GM12878 (cell line): ENCODE measurements around the gene THSD8. TPM values are rescaled to one million over a fixed set of nuclear protein-coding genes. Genes with fewer than 3 reads are reported as not detected.

ENCODE experiments used
- E4F1 ChIP-seq: fragments of 450-650 bp; IDR thresholded peaks from 2 replicates; pipeline ENCODE4 v1.6.1; 2018; ENCODE audit warnings: borderline replicate concordance, mild to moderate bottlenecking; ENCODE audit not compliant: partially characterized antibody
- ETV6 ChIP-seq, 2 experiments: fragments of 450-650 bp in 1 of 2; IDR thresholded peaks in 1 of 2; conservative IDR thresholded peaks in 1 of 2; 2 replicates each; pipeline ENCODE4 v1.6.1; 2014; ENCODE audit warnings: antibody characterized with exemption in 1 of 2, borderline replicate concordance in 1 of 2, low read depth in 1 of 2, mild to moderate bottlenecking in 1 of 2, moderate library complexity in 1 of 2
- EZH2 ChIP-seq: IDR thresholded peaks from 2 replicates; pipeline ENCODE4 v1.6.1; 2012; ENCODE audit warnings: low read depth, mild to moderate bottlenecking, control low read depth, inconsistent platforms, low read length, borderline replicate concordance; ENCODE audit not compliant: control insufficient read depth
- NKRF ChIP-seq: fragments of 450-650 bp; conservative IDR thresholded peaks from 2 replicates; pipeline ENCODE4 v1.6.1; 2017; ENCODE audit warnings: mild to moderate bottlenecking, moderate library complexity
- PML ChIP-seq: IDR thresholded peaks from 2 replicates; pipeline ENCODE4 v1.6.1; 2012; ENCODE audit warnings: low read length, inconsistent platforms
- SMC3 ChIP-seq: IDR thresholded peaks from 2 replicates; pipeline ENCODE4 v1.6.1; 2011; ENCODE audit warnings: low read length, improper control_type of control experiment, borderline replicate concordance
- polyA plus RNA-seq, 11 experiments: library from polyadenylated mRNA; depleted of rRNA in 4 of 11; unstranded in 6 of 11; stranded (reverse) in 5 of 11; fragments of >200 nt; fragmentation: Nextera tagmentation in 4 of 11; fragmentation: Illumina TruSeq in 1 of 11; extraction: Ambion mirVana in 4 of 11; extraction: Trizol in 1 of 11; gene quantifications; 1 replicate in 1 of 11; 2 replicates in 10 of 11; pipeline versions ENCODE4 v1.2.1 to v1.2.3, GENCODE V29; 2011 to 2016; ENCODE audit warnings: inconsistent platforms in 2 of 11, missing spikeins in 2 of 11, low read depth in 1 of 11
- total RNA-seq, 4 experiments: library from RNA; depleted of rRNA in 3 of 4; stranded (reverse); fragments of >200 nt in 3 of 4; fragmentation: Illumina TruSeq in 1 of 4; extraction: Trizol in 1 of 4; gene quantifications; 2 replicates each; pipeline versions ENCODE4 v1.2.1 to v1.2.3, GENCODE V29; 2013 to 2021

Gene THSD8
- total and polyA plus RNA-seq, 10 of the 15 experiments (the other 5 are each of a cell fraction or from before 2014, with no cell fraction given) = 0.24 to 32.3 (median 21.3) TPM; not detected in 2

- TF ChIP-seq E4F1 (peak; percentile 60), EZH2 (no peak), NKRF (no peak; the same call in 1 of the 2 replicates), ETV6 (conservative IDR thresholded peaks at IDR 0.05 in 1 of 2, IDR thresholded peaks at IDR 0.05 in 1 of 2; ENCODE audit: borderline replicate concordance in 1 of 2, low read depth in 1 of 2) (no peak), PML (peak; percentile 73; the same call in 1 of the 2 replicates), SMC3 (no peak)
These were observed at the start of gene THSD8, which contains the start of gene PRDX2 (continued) for GRCh38 chr19:12801466-12802266.
